Measurements from ENCODE around the gene ABCA7. TPM values are rescaled to one million over a fixed set of nuclear protein-coding genes. Genes with fewer than 3 reads are reported as not detected.
A peak's percentile ranks its signal among the peaks of the same experiment; 100 is the strongest.

Gene ABCA7
- total RNA-seq, 1 experiment from 2014 or later, result 91.4 TPM

- TF ChIP-seq EZH2 (IDR thresholded peaks at IDR 0.05), result no peak
- no peak for TF ChIP-seq CEBPB (IDR thresholded peaks at IDR 0.05; ENCODE audit: low read depth)
Observed at GRCh38 chr19:1068009-1069001, 28.4 kb downstream of the ABCA7 start (continued).

GRCh38 chr19:1069009-1069779 is 29.3 kb downstream of the ABCA7 start:
- H3K36me3 ChIP-seq (ENCODE audit: control insufficient read depth in 1 of 2, insufficient read depth in 2 of 2, low read length in 2 of 2), result peaks cover 0 to 3% of the 10 kb centered on the region in 2 experiments; a peak in 1 of 4 replicates
- no peak overlapping the region for H3K4me2 ChIP-seq (ENCODE audit: low read length)
- no TSS peak for BruUV-seq (replicated peaks)
- no peaks in the 10 kb centered on the region for H4K20me1 ChIP-seq (ENCODE audit: insufficient read depth)
- no peak overlapping the region for H3K9ac ChIP-seq (ENCODE audit: low read length)
- H3K4me1 ChIP-seq (ENCODE audit: control insufficient read depth in 1 of 2, insufficient read depth in 2 of 2, low read length in 2 of 2), result peaks cover 23 to 56% of the 10 kb centered on the region in 2 experiments
- H3K9me2 ChIP-seq (ENCODE audit: insufficient read depth), result no peaks in the 10 kb centered on the region
- intact Hi-C loops (cut with micrococcal nuclease), result no loop called here
- H3K9me3 ChIP-seq (ENCODE audit: control insufficient read depth in 1 of 2, insufficient read depth in 1 of 2, low read depth in 1 of 2, low read length in 2 of 2), result no peaks in the 10 kb centered on the region
- H3K4me3 ChIP-seq (replicated peaks in 1 of 2; ENCODE audit: low read depth in 1 of 2, low read length in 2 of 2), result no peak overlapping the region
- no peaks in the 10 kb centered on the region for H3K27me3 ChIP-seq (ENCODE audit: insufficient read depth, low read length)
- ChIA-PET CTCF (no interaction called here), RAD21 (ENCODE audit: low non-redundant PET in 1 of 2, low total read pairs in 2 of 2, uncharacterized antibody in 2 of 2, unreplicated experiment in 2 of 2) (no interaction called here), POLR2A (interaction anchor here (0.6 kb wide), 1 partner anchor 35 kb away, joined by 3 read pairs; the partner anchor contains the start of gene GPX4)
- ATAC-seq (no peak), DNase-seq (ENCODE audit: low read depth, low spot score) (no peak)
- H3K79me2 ChIP-seq (ENCODE audit: insufficient read depth, low read length), result peaks cover 26% of the 10 kb centered on the region; the same call in 1 of the 2 replicates
- TF ChIP-seq CTCF (IDR thresholded peaks at IDR 0.05 in 2 of 3, conservative IDR thresholded peaks at IDR 0.05 in 1 of 3; ENCODE audit: borderline replicate concordance in 1 of 3, insufficient read depth in 1 of 3, low read depth in 2 of 3, low read length in 2 of 3) (no peak), JUND (IDR thresholded peaks at IDR 0.05) (no peak), POLR2AphosphoS5 (IDR thresholded peaks at IDR 0.05; ENCODE audit: low read depth, low read length) (no peak), EGR1 (IDR thresholded peaks at IDR 0.05; ENCODE audit: low read depth) (no peak), SIN3A (IDR thresholded peaks at IDR 0.05; ENCODE audit: low read depth) (no peak), YY1 (IDR thresholded peaks at IDR 0.05; ENCODE audit: extremely low read depth, insufficient replicate concordance, low read depth, low read length) (no peak), EZH2phosphoT487 (IDR thresholded peaks at IDR 0.05; ENCODE audit: borderline replicate concordance) (no peak), TCF7L2 (IDR thresholded peaks at IDR 0.05; ENCODE audit: borderline replicate concordance, extremely low read depth, insufficient read depth, insufficient read length) (no peak), EZH2 (IDR thresholded peaks at IDR 0.05) (no peak), ATF3 (IDR thresholded peaks at IDR 0.05) (no peak)
- peak overlapping the region; percentile 58; the same call in 1 of the 2 replicates for H3K27ac ChIP-seq (ENCODE audit: low read depth, low read length)
- no peak overlapping the region for H2AFZ ChIP-seq (ENCODE audit: low read depth, low read length, poor library complexity, severe bottlenecking)

Data from HCT116 (cell line).